Spleen (tissue), 11 donors: Measurements from ENCODE around the gene SYNGR4. TPM values are rescaled to one million over a fixed set of nuclear protein-coding genes. Genes with fewer than 3 reads are reported as not detected.

ENCODE experiments used
- DNase-seq: peaks from one replicate; pipeline ENCODE4 v3.0.0-alpha.2; 2020
- H3K27ac ChIP-seq, 8 donors: fragments of 200-600 bp; sonication (generic) in 7 of 8; 1 replicate in 4 of 8; 2 replicates in 4 of 8; pipeline versions ENCODE4 v1.5.0 to v1.8.0; 2016 to 2021; ENCODE audit warnings: inconsistent platforms in 4 of 8, mild to moderate bottlenecking in 4 of 8, moderate library complexity in 1 of 8
- H3K27me3 ChIP-seq, 7 donors: fragments of 200-600 bp; sonication (generic) in 6 of 7; replicated peaks in 1 of 7; 1 replicate in 4 of 7; 2 replicates in 3 of 7; pipeline versions ENCODE4 v1.5.0 to v1.8.0; 2016 to 2021; ENCODE audit warnings: inconsistent platforms in 3 of 7, mild to moderate bottlenecking in 1 of 7
- H3K36me3 ChIP-seq, 6 donors: fragments of 200-600 bp; sonication (generic) in 5 of 6; 1 replicate in 4 of 6; 2 replicates in 2 of 6; pipeline versions ENCODE4 v1.5.0 to v1.8.0; 2016 to 2021; ENCODE audit warnings: inconsistent platforms in 2 of 6
- H3K4me1 ChIP-seq, 6 donors: fragments of 200-600 bp; sonication (generic) in 5 of 6; 1 replicate in 3 of 6; 2 replicates in 3 of 6; pipeline versions ENCODE4 v1.5.0 to v1.8.0; 2016 to 2021; ENCODE audit warnings: inconsistent platforms in 3 of 6
- H3K4me3 ChIP-seq, 8 donors: fragments of 200-600 bp; sonication (generic) in 7 of 8; 1 replicate in 4 of 8; 2 replicates in 4 of 8; pipeline versions ENCODE4 v1.5.0 to v1.8.0; 2016 to 2021; ENCODE audit warnings: inconsistent platforms in 4 of 8, mild to moderate bottlenecking in 4 of 8, moderate library complexity in 2 of 8
- H3K9me3 ChIP-seq, 8 donors: fragments of 200-600 bp; sonication (generic) in 7 of 8; 1 replicate in 4 of 8; 2 replicates in 4 of 8; pipeline versions ENCODE4 v1.5.0 to v1.8.0; 2016 to 2021; ENCODE audit warnings: inconsistent platforms in 4 of 8
- POLR2A ChIP-seq, 3 donors: fragments of 450-650 bp; IDR thresholded peaks; one replicate each; pipeline ENCODE4 v1.5.1; 2017; ENCODE audit warnings: antibody characterized with exemption in 3 of 3, mild to moderate bottlenecking in 1 of 3
- POLR2AphosphoS5 ChIP-seq, 3 donors: sonication (generic); formaldehyde crosslinking; IDR thresholded peaks; one replicate each; pipeline ENCODE4 v1.5.1; 2017; ENCODE audit warnings: antibody characterized with exemption in 3 of 3
- WGBS, 5 donors: extraction: QIAGEN DNeasy Blood & Tissue Kit in 3 of 5; methylation state at CpG; one replicate each; pipeline versions ENCODE4 v1.1.5 to v1.1.7; 2013 to 2018; 5-methylcytosine and 5-hydroxymethylcytosine counted together
- intact Hi-C: fragments of 100-400 bp; cut with DNase I; formaldehyde crosslinking; loops from one replicate; pipeline ENCODE4 v1.15.0; 2023; ENCODE audit warnings: low total_unique reads
- polyA plus RNA-seq, 3 donors: library from polyadenylated mRNA; stranded (reverse); fragments of 200-250 nt; gene quantifications; one replicate each; pipeline ENCODE4 v1.2.1, GENCODE V29; 2013
- total RNA-seq, 7 donors: library from RNA; depleted of rRNA in 3 of 7; stranded (reverse); fragments of >200 nt in 3 of 7; fragmentation: NEBNext Ultra II Directional in 4 of 7; extraction: Animal tissue kit (Norgen Biotek cat#: 25700) in 4 of 7; gene quantifications; one replicate each; pipeline versions ENCODE4 v1.1.0 to v1.2.1, GENCODE V29; 2016 to 2021
- TF ChIP-seq, protein P1 (sequence below), 11 experiments: fragments of 200-600 bp in 7 of 11; fragments of 450-650 bp in 4 of 11; sonication (generic) in 4 of 11; IDR thresholded peaks in 8 of 11; conservative IDR thresholded peaks in 3 of 11; 1 replicate in 7 of 11; 2 replicates in 4 of 11; pipeline versions ENCODE4 v1.4.0 to v1.8.0; 2016 to 2021; ENCODE audit warnings: antibody characterized with exemption in 11 of 11, inconsistent platforms in 4 of 11, mild to moderate bottlenecking in 1 of 11
- donor health status: healthy with polysubstance abuse.
- donor health status: DM: no; HTN: no; CAD: no; lungs with moderate emphysema.
- donor health status: DM: no; HTN: no; CAD: no.
- donor health status: Bipolar disorder and iron deficiency.
- donor health status: healthy.
- donor health status: DM: no; HTN: no; CAD: no.
- donor health status: DM: yes; HTN: yes; CAD: no.

SYNGR4 gene
- total and polyA plus RNA-seq, 10 donors, result 0.09 TPM; not detected in 9

DNA sequence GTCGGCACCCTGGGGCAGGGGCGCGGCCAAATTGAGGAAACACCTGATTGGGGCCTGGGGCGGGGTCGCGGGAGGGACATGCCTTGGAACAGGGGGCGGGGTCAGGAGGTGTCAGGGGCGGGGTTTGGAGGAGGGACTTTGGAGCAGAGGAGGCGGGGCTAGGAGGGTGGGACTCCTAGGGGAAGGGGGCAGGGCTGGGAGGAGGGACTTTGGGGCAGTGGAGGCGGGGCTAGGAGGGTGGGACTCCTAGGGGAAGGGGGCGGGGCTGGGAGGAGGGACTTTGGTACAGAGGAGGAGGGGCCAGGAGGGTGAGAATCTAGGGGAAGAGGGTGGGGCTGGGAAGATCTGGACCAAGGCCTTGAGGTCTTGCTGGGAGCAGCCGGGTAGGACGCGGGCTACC lies 51.2 kb downstream of the SYNGR4 start:
- Histone ChIP-seq H3K4me1 (peaks cover 0 to 38% (median 22%) of the 10 kb centered on the region in 6 donors), H3K27ac (peak overlapping the region in 1 of 8 donors; percentile 19), H3K4me3 (peak overlapping the region in 5 of 8 donors; percentile 7 to 63 (median 32)), H3K9me3 (no peaks in the 10 kb centered on the region), H3K27me3 (peaks cover 0 to 49% (median 19%) of the 10 kb centered on the region in 7 donors), H3K36me3 (no peaks in the 10 kb centered on the region)
- 2 to 11% (median 6%) methylated on average over 9 to 14 of the region's 14 CpGs for WGBS, 5 donors
- intact Hi-C loops, result no loop called here
- no peak for TF ChIP-seq POLR2A (IDR thresholded peaks at IDR 0.05)
- TF ChIP-seq POLR2AphosphoS5 (IDR thresholded peaks at IDR 0.05), result no peak
- TF ChIP-seq, protein P1, sequence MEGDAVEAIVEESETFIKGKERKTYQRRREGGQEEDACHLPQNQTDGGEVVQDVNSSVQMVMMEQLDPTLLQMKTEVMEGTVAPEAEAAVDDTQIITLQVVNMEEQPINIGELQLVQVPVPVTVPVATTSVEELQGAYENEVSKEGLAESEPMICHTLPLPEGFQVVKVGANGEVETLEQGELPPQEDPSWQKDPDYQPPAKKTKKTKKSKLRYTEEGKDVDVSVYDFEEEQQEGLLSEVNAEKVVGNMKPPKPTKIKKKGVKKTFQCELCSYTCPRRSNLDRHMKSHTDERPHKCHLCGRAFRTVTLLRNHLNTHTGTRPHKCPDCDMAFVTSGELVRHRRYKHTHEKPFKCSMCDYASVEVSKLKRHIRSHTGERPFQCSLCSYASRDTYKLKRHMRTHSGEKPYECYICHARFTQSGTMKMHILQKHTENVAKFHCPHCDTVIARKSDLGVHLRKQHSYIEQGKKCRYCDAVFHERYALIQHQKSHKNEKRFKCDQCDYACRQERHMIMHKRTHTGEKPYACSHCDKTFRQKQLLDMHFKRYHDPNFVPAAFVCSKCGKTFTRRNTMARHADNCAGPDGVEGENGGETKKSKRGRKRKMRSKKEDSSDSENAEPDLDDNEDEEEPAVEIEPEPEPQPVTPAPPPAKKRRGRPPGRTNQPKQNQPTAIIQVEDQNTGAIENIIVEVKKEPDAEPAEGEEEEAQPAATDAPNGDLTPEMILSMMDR (IDR thresholded peaks at IDR 0.05 in 8 of 11, conservative IDR thresholded peaks at IDR 0.05 in 3 of 11), result no peak
- peak; percentile 85 for DNase-seq

DNA sequence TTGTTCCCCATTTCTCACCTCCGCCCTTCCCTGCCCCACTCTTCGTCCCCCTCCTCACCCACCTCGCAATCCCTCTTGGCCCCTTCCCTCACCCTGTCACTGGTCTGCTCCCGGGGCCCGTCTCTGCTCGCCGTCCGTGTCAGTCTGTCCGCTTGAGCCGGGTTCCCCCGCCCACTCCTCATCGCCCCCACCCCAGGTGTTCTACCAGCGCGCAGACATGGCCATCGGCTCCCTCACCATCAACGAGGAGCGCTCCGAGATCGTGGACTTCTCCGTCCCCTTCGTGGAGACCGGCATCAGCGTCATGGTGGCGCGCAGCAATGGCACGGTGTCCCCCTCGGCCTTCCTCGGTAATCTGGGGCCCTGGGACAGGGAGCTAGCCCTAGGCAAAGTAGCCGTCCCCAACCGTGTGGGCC lies 51.6 kb downstream of the SYNGR4 start:
- TF ChIP-seq POLR2AphosphoS5 (IDR thresholded peaks at IDR 0.05) (no peak), POLR2A (IDR thresholded peaks at IDR 0.05) (no peak)
- TF ChIP-seq, protein P1 (IDR thresholded peaks at IDR 0.05 in 8 of 11, conservative IDR thresholded peaks at IDR 0.05 in 3 of 11), result no peak
- no peaks in the 10 kb centered on the region for H3K9me3 ChIP-seq
- DNase-seq, result no peak
- peak overlapping the region in 6 of 8 donors; percentile 7 to 63 (median 20) for H3K4me3 ChIP-seq
- WGBS, 5 donors, result 26 to 38% (median 34%) methylated on average over 26 to 30 of the region's 30 CpGs
- H3K36me3 ChIP-seq, result no peaks in the 10 kb centered on the region
- intact Hi-C loops, result no loop called here
- H3K27me3 ChIP-seq, result peaks cover 0 to 49% (median 19%) of the 10 kb centered on the region in 7 donors
- peaks cover 0 to 38% (median 22%) of the 10 kb centered on the region in 6 donors for H3K4me1 ChIP-seq
- no peak overlapping the region for H3K27ac ChIP-seq

DNA sequence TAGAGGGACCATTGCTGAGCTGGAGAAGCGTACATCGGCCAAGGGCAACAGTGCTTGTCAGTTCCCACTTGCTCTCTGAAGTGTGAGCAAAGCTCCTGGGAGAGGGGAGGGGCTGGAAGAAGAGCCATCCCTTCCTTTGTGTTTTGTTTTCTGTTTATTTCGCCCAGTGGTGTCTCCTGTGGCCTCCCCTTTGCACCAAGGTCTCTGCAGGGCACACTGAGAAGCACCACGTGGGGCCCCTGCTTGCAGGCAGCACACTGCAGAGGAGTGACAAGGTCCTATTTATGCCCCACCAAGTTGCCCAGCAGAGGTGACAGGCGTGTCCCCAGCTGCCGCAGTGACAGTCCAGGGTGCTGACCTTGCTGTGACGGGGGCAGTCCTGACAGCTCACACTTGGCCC lies 53.3 kb downstream of the SYNGR4 start:
- Histone ChIP-seq H3K27me3 (peaks cover 0 to 44% (median 19%) of the 10 kb centered on the region in 7 donors), H3K4me1 (peaks cover 0 to 38% (median 22%) of the 10 kb centered on the region in 6 donors), H3K4me3 (no peak overlapping the region), H3K9me3 (no peaks in the 10 kb centered on the region), H3K36me3 (no peaks in the 10 kb centered on the region), H3K27ac (no peak overlapping the region)
- TF ChIP-seq POLR2A (IDR thresholded peaks at IDR 0.05), result no peak
- no peak for TF ChIP-seq POLR2AphosphoS5 (IDR thresholded peaks at IDR 0.05)
- TF ChIP-seq, protein P1 (IDR thresholded peaks at IDR 0.05 in 8 of 11, conservative IDR thresholded peaks at IDR 0.05 in 3 of 11), result no peak
- 73 to 90% (median 84%) methylated on average over 6 to 7 of the region's 7 CpGs for WGBS, 5 donors
- intact Hi-C loops, result no loop called here
- no peak for DNase-seq

DNA sequence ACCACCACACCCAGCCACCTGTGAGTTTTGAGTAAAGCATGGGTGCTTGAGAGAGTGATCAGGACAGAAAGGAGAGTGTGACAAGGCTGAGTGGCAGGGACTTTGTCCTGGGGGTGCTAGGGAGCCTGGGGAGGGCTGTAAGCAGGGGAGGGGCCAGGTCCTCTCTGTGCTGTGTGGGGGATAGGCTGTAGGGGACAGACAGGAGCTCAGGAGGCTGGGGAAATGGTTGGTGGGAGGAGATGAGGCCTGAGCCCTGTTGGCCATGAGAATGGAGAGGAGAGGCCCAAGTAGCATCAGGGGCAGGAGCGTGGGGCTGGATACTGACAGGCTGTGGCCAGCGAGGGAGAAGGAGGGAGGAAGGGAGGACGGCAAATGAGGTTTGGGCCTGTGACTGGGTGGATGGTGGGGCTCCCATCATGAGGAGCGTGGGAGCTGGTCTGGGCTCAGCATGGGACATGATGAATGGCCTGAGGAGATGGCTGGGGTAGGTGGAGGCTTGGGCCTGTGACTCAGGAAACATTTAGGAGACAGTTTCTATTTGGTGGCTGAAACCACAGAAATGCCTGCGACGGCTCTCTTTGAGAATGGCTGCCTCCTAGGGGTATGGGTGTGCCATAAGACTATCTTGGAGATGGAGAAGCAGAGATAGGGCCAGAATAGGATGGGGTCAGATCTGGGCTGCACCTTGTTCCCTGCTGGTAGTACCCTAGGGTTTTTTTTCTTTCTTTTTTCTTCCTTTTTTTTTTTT lies 54.3 kb downstream of the SYNGR4 start:
- peaks cover 0 to 38% (median 22%) of the 10 kb centered on the region in 6 donors for H3K4me1 ChIP-seq
- peaks cover 0 to 43% (median 19%) of the 10 kb centered on the region in 7 donors for H3K27me3 ChIP-seq
- no peak for TF ChIP-seq POLR2A (IDR thresholded peaks at IDR 0.05)
- no peak for TF ChIP-seq POLR2AphosphoS5 (IDR thresholded peaks at IDR 0.05)
- TF ChIP-seq, protein P1 (IDR thresholded peaks at IDR 0.05 in 8 of 11, conservative IDR thresholded peaks at IDR 0.05 in 3 of 11), result no peak
- 65 to 82% (median 74%) methylated on average over 6 of the region's 6 CpGs for WGBS, 5 donors
- DNase-seq, result no peak
- intact Hi-C loops, result no loop called here
- no peaks in the 10 kb centered on the region for H3K9me3 ChIP-seq
- no peak overlapping the region for H3K27ac ChIP-seq
- H3K4me3 ChIP-seq, result peak overlapping the region in 3 of 8 donors; percentile 12 to 62 (median 21)
- no peaks in the 10 kb centered on the region for H3K36me3 ChIP-seq
